ENCODE data around the gene PZP. TPM values are rescaled to one million over a fixed set of nuclear protein-coding genes. Genes with fewer than 3 reads are reported as not detected.

PZP gene
- total and polyA plus RNA-seq, 8 donors = 0.03 to 0.38 (median 0.05) TPM; not detected in 5

DNA sequence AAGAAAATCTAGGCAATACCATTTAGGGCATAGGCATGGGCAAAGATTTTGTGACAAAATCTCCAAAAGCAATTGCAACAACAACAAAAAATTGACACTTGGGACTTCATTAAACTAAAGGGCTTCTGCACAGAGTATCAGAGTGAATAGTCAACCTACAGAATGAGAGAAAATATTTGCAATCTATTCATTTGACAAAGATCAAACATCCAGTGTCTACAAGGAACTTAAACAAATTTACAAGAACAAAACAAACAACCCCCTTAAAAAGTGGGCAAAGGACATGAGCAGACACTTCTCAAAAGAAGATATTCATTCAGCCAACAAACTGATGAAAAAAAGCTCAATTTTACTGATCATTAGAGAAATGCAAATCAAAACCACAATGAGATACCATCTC lies 44.1 kb upstream of the PZP start:
- Histone ChIP-seq H3K4me1 (no peaks in the 10 kb centered on the region), H3K4me3 (no peak overlapping the region), H3K9me3 (no peaks in the 10 kb centered on the region), H3K27ac (no peak overlapping the region), H3K36me3 (no peaks in the 10 kb centered on the region), H3K27me3 (no peaks in the 10 kb centered on the region)
- FAIRE-seq (no peak), ATAC-seq (no peak), DNase-seq (no peak)
- intact Hi-C loops (cut with DNase I) = no loop called here
- no peak for TF ChIP-seq CTCF (IDR thresholded peaks at IDR 0.05)

DNA sequence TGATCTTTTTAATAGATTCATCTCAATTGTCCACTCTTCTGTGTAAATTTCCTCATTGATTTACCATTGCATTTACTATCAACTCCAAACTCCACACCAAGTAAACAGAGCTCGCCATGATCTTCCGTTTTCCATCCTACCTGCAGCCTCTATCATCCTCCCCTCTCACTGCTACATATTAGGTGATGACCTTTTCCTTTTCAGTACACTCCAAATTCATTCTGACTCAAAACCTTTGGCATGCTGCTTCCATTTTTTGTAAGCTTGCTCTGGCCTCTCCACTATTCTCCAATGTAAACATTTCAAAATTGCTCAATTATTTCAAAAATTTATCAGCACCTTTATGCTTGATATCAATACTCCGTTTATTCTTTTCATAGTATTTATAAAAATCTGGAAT lies 40.2 kb upstream of the PZP start:
- intact Hi-C loops (cut with DNase I) = no loop called here
- no peaks in the 10 kb centered on the region for H3K36me3 ChIP-seq
- no peak overlapping the region for H3K27ac ChIP-seq
- ATAC-seq = no peak
- H3K27me3 ChIP-seq = no peaks in the 10 kb centered on the region
- TF ChIP-seq CTCF (IDR thresholded peaks at IDR 0.05) = no peak
- WGBS, 2 donors = 63 to 68% methylated on average over 3 of the region's 3 CpGs
- H3K4me3 ChIP-seq = no peak overlapping the region
- no peaks in the 10 kb centered on the region for H3K9me3 ChIP-seq
- FAIRE-seq = no peak
- no peak for DNase-seq
- no peaks in the 10 kb centered on the region for H3K4me1 ChIP-seq

DNA sequence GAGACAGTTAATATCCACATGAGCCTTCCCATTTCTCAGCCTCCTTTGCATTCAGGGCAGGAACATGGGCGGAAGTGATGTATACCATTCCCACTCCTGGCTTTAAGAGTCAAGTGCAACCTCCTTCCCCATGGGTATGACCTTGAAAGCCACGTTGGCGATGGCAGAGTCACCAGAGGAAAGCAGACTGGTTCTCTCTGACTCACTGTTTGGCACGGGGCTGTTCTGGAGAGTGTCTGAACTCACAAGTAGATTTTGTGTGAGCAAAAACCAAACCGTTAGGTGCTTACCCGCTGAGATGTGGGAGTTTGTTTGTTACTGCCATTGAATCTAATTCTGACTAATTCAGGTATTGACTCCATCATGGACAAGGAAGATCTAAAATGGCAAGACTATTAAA lies 36.7 kb upstream of the PZP start:
- 40 to 44% methylated on average over 6 of the region's 6 CpGs for WGBS, 2 donors
- H3K4me1 ChIP-seq = no peaks in the 10 kb centered on the region
- no peak overlapping the region for H3K4me3 ChIP-seq
- no peaks in the 10 kb centered on the region for H3K27me3 ChIP-seq
- DNase-seq = peak in 4 of 6 donors; percentile 24 to 46 (median 30)
- peak overlapping the region in 3 of 4 donors; percentile 29 to 71 (median 35) for H3K27ac ChIP-seq
- no peaks in the 10 kb centered on the region for H3K36me3 ChIP-seq
- FAIRE-seq = no peak
- intact Hi-C loops (cut with DNase I) = no loop called here
- TF ChIP-seq CTCF (IDR thresholded peaks at IDR 0.05) = no peak
- peak; percentile 48 to 89 (median 76) for ATAC-seq
- no peaks in the 10 kb centered on the region for H3K9me3 ChIP-seq

- no peaks in the 10 kb centered on the region for H3K27me3 ChIP-seq
- no peak overlapping the region for H3K4me3 ChIP-seq
- FAIRE-seq = no peak
- TF ChIP-seq CTCF (IDR thresholded peaks at IDR 0.05) = no peak
- H3K9me3 ChIP-seq = no peaks in the 10 kb centered on the region
- H3K36me3 ChIP-seq = no peaks in the 10 kb centered on the region
- DNase-seq = no peak
- 35 to 46% methylated on average over 1 of the region's 1 CpG for WGBS, 2 donors
- H3K4me1 ChIP-seq = no peaks in the 10 kb centered on the region
- intact Hi-C loops (cut with DNase I) = no loop called here
- H3K27ac ChIP-seq = peak overlapping the region in 2 of 4 donors; percentile 29 to 71
- peak; percentile 40 to 72 (median 66) for ATAC-seq
Measured at GRCh38 chr12:9243999-9244649, 35.9 kb upstream of the PZP start.

DNA sequence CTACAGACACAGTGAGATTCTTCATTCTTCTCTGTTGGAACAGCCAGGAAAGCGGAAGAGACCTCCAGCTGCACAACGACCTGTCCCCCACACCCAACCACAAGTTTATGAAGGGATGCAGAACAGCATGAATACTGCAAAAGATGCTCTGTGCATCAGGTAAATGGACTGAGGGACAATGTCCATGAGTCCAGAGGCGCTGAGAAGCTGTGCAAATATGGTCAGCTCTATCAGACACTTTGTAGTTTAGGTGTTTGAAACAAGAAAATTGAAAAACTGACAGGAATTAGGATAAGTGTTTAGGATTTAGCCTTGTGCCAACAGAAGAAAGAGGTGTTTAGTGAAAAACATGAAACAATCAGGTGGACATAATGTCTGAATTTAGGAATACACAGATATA lies 33.1 kb upstream of the PZP start:
- no peaks in the 10 kb centered on the region for H3K27me3 ChIP-seq
- no peak overlapping the region for H3K4me3 ChIP-seq
- ATAC-seq (no peak), DNase-seq (no peak), FAIRE-seq (no peak)
- H3K4me1 ChIP-seq = no peaks in the 10 kb centered on the region
- H3K9me3 ChIP-seq = no peaks in the 10 kb centered on the region
- no peaks in the 10 kb centered on the region for H3K36me3 ChIP-seq
- no peak for TF ChIP-seq CTCF (IDR thresholded peaks at IDR 0.05)
- intact Hi-C loops (cut with DNase I) = no loop called here
- no peak overlapping the region for H3K27ac ChIP-seq
- 82 to 95% methylated on average over 3 of the region's 3 CpGs for WGBS, 2 donors

All from pancreas (tissue), 10 donors.